Activated T-cell treated with anti-CD3 and anti-CD28 coated beads for 4 hours (primary cell): ENCODE results near the gene COMMD1.
"Not testable (repeated sequence)": the region's sequence is repeated elsewhere in the genome, so short reads cannot be mapped to it uniquely, and the experiment has no call there.

Experiments
- DNase-seq: peaks from one replicate; pipeline ENCODE4 v3.0.0-alpha.2; 2020

The COMMD1 gene

GRCh38 chr2:61924895-61925663 is 19.6 kb downstream of the COMMD1 start:
- DNase-seq: no peak

GRCh38 chr2:61926531-61927477 is 21.3 kb downstream of the COMMD1 start:
- DNase-seq: no peak

- DNase-seq: no peak
These were observed 23.5 kb downstream of the COMMD1 start for GRCh38 chr2:61928826-61929461.

- no peak for DNase-seq
These were observed 31.6 kb downstream of the COMMD1 start for GRCh38 chr2:61937098-61937497.

- DNase-seq: no peak
These were observed 32.4 kb downstream of the COMMD1 start for GRCh38 chr2:61937886-61938285.

GRCh38 chr2:61938511-61938910 is 33.0 kb downstream of the COMMD1 start:
- DNase-seq: no peak

- DNase-seq: no peak
These were observed 37.8 kb downstream of the COMMD1 start for GRCh38 chr2:61943251-61943650.

- no peak for DNase-seq
These were observed 41.2 kb downstream of the COMMD1 start for GRCh38 chr2:61946666-61947065.

- DNase-seq: no peak
These were observed 43.4 kb downstream of the COMMD1 start for GRCh38 chr2:61948661-61949457.

- no peak for DNase-seq
These were observed 43.9 kb downstream of the COMMD1 start for GRCh38 chr2:61949458-61949713.

- no peak for DNase-seq
These were observed 44.5 kb downstream of the COMMD1 start for GRCh38 chr2:61949714-61950560.

GRCh38 chr2:61950571-61951315 is 45.3 kb downstream of the COMMD1 start:
- DNase-seq: no peak

GRCh38 chr2:61951881-61952280 is 46.4 kb downstream of the COMMD1 start:
- no peak for DNase-seq

- DNase-seq: no peak
These were observed 46.8 kb downstream of the COMMD1 start for GRCh38 chr2:61952288-61952687.

GRCh38 chr2:61954856-61955255 is 49.4 kb downstream of the COMMD1 start:
- DNase-seq: not testable (repeated sequence)

GRCh38 chr2:61959381-61960293 is 54.2 kb downstream of the COMMD1 start:
- DNase-seq: no peak

GRCh38 chr2:61961231-61961901 is 55.9 kb downstream of the COMMD1 start:
- no peak for DNase-seq

- DNase-seq: no peak
These were observed 56.9 kb downstream of the COMMD1 start for GRCh38 chr2:61962095-61962984.
